Esophagus muscularis mucosa (tissue), 3 donors: ENCODE results near the gene RNF146.

ENCODE experiments used
- CTCF ChIP-seq, 3 experiments: fragments of 200-600 bp in 2 of 3; fragments of 450-650 bp in 1 of 3; sonication (generic) in 2 of 3; IDR thresholded peaks; one replicate each; pipeline ENCODE4 v1.5.1; 2017 to 2019; ENCODE audit warnings: antibody characterized with exemption in 3 of 3, mild to moderate bottlenecking in 2 of 3, moderate library complexity in 1 of 3
- POLR2A ChIP-seq: fragments of 450-650 bp; IDR thresholded peaks from one replicate; pipeline ENCODE4 v1.6.1; 2017; ENCODE audit warnings: antibody characterized with exemption, moderate library complexity, mild to moderate bottlenecking, low read depth

- TF ChIP-seq CTCF (IDR thresholded peaks at IDR 0.05), result no peak
- TF ChIP-seq POLR2A, result no peak
Measured at GRCh38 chr6:127279815-127280214, 13.2 kb downstream of the RNF146 start.
